NCI-H82 treated with DMSO at 0.1 percent for 48 hours (cell line): Measurements from ENCODE around the gene CEP128.

ENCODE experiments used
- DNase-seq: peaks from one replicate; lab custom pipeline; 2025; ENCODE audit not compliant: unreplicated experiment; lab: John Stamatoyannopoulos, UW

CEP128 gene

GRCh38 chr14:80780500-80780899 is 161.0 kb downstream of the CEP128 start:
- DNase-seq: no peak

- no peak for DNase-seq
These were observed 164.9 kb downstream of the CEP128 start for GRCh38 chr14:80776657-80777056.

GRCh38 chr14:80776186-80776585 is 165.4 kb downstream of the CEP128 start:
- no peak for DNase-seq

GRCh38 chr14:80772504-80772903 is 169.0 kb downstream of the CEP128 start:
- DNase-seq: no peak

GRCh38 chr14:80771201-80771600 is 170.3 kb downstream of the CEP128 start:
- DNase-seq: no peak

- DNase-seq: no peak
These were observed 171.2 kb downstream of the CEP128 start for GRCh38 chr14:80770114-80770908.

GRCh38 chr14:80768646-80769045 is 172.9 kb downstream of the CEP128 start:
- DNase-seq: no peak

- no peak for DNase-seq
These were observed 176.5 kb downstream of the CEP128 start for GRCh38 chr14:80764921-80765507.

- no peak for DNase-seq
These were observed 177.0 kb downstream of the CEP128 start for GRCh38 chr14:80764496-80764895.

GRCh38 chr14:80762641-80763228 is 178.8 kb downstream of the CEP128 start:
- DNase-seq: no peak

GRCh38 chr14:80754696-80755095 is 186.8 kb downstream of the CEP128 start:
- DNase-seq: no peak

- DNase-seq: no peak
These were observed 190.3 kb downstream of the CEP128 start for GRCh38 chr14:80751285-80751684.

- DNase-seq: no peak
These were observed 215.3 kb downstream of the CEP128 start for GRCh38 chr14:80726211-80726610.

GRCh38 chr14:80718940-80719339 is 222.6 kb downstream of the CEP128 start:
- DNase-seq: no peak

GRCh38 chr14:80714474-80714873 is 227.1 kb downstream of the CEP128 start:
- DNase-seq: no peak

GRCh38 chr14:80713076-80713850 is 228.3 kb downstream of the CEP128 start:
- DNase-seq: no peak

GRCh38 chr14:80705241-80705980 is 236.1 kb downstream of the CEP128 start:
- DNase-seq: no peak

GRCh38 chr14:80700601-80701000 is 240.9 kb downstream of the CEP128 start:
- no peak for DNase-seq

- no peak for DNase-seq
These were observed 241.7 kb downstream of the CEP128 start for GRCh38 chr14:80699861-80700260.

- no peak for DNase-seq
These were observed 242.6 kb downstream of the CEP128 start for GRCh38 chr14:80698974-80699373.

GRCh38 chr14:80695869-80696268 is 245.7 kb downstream of the CEP128 start:
- no peak for DNase-seq
